ENCODE measurements around the gene GNRHR.

The GNRHR gene

DNA sequence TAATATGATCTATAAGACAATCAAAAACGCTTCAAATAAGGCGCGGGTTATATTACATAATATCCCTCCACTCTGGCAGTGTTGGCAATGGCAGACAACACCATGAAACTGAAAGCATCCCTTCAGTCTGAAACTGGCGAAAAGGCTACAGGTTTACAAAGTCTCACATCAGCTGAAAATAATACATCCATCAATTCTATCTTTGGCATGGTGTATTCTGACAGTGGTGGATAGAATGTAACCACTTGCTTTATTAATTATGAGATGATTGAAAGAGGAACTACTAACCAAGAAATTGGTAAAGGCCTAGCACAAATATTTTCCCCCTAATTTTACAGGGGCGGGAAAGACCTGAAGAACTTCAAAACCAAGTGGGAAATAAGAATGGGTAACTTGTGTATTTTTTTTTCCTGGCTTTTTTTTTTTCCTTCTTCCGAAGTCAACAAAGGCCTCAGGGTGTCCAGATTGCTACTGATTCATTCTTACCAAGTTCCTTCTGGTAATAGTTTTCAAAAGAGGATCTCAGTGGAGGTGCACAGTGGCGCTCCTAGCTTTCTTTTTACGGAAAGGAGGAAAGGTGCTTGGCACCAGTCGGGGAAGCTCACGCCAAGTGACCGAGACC is 54.0 kb downstream of the GNRHR start:
- no peak for DNase-seq (ENCODE audit: low read depth)

DNA sequence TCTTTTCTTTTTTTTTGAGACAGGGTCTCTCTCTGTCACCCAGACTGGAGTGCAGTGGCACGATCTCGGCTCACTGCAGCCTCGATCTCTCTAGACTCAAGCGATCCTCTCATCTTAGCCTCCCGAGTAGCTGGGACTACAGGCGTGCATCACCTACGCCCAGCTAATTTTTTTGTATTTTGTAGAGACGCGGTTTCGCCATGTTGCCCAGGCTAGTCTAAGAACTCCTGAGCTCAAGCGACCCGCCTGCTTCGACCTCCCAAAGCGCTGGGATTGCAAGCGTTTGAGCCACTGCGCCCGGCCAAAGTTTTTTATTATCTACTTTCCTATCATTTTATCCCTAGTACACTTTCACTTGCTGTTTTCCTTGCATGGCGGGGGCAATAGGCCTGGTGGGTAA is 54.6 kb downstream of the GNRHR start:
- no peak for DNase-seq (ENCODE audit: low read depth)

DNA sequence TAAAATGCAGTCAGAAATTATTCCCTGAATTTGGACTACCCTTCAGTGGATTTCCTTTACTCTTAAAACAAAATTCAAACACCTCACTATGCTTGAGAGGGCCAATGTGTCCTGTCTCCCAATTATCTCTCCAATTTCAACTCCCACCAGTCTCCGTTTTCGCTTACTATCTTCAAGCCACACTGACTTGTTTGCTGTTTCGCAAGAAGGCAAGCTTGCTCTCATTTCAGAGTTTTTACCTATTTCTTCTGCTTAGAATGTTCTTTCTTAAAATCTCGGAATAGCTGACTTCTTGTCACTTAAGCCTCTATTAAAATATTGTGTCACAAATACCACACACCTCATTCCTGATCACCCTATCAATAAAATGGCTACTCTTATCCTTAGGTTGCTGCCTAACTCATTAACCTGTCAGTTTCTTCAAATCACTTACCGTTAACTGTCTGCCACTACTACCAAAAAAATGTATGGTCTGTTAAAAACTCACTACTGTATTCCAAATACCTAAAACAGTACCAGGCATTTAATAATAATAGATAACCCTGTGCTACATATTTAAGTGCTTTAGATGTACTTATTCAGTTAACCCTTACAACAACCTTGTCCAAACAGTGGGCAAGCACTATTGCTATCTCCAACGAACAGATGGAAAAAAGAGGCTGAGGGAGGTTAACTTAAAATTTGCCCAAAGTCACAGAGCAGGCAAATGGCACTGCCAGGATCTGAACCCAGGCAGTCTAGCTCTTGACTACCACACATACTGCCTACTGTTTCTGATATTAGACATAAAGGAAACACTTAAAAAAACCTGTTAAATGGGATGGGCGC is 56.1 kb downstream of the GNRHR start:
- DNase-seq (ENCODE audit: low read depth), result no peak

DNA sequence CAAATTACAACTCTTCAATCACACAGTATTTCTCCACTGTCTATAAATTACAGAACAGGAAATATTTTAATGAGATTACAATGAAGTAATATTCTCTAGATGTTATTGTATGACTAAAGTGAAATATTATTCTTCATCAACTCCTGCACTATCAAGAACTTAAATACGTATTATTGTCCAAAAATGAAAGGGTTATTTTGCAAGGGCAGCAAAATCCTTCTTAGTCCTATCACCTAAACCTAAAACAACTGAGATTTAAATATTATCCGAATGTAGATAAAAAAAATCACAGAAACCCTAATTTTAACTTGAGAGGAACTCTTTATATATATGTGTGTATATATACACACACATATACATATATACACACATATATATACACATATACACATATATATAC is 58.1 kb downstream of the GNRHR start:
- DNase-seq (ENCODE audit: low read depth), result no peak

DNA sequence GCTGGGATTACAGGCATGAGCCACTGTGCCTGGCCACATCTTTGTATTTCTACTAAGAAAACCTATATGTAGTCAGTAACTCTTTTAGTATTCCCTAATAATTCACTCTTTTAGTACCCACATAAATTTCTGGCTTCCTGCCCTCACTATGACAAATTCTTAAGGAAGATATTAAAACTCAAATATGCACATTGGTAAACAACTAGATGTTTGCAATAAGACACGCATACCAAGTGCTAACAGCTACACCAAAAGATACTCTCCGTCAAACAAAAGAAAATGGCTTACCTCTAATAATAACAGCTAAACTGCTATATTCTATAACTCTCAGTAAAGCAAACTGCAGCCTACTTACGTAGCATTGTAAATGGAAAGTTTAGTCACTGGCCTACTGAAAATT is 59.5 kb downstream of the GNRHR start:
- no peak for DNase-seq (ENCODE audit: low read depth)

DNA sequence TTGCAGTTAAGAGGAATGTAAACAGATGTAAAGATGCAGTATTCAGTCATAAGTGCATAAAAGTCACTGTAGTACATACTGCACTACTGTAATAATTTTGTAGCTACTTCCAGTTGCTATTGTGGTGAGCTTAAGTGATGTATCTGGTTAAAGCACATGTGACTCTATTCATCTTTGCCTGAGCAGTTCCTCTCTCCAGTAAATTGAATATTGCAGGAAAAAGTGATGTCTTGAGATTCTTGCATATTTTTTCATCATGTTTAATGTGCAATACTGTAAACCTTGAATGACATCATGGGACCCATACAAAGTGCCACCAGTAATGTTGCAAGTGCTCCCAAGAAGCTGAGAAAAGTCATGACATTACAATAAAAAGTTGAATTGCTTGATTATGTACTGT is 62.9 kb downstream of the GNRHR start:
- no peak for DNase-seq (ENCODE audit: low read depth)
